GM21381 (cell line): Measurements from ENCODE around the gene PGM5.

Experiments used
- ATAC-seq: cut with Tn5 transposase; IDR thresholded peaks from one replicate; pipeline ENCODE4 v1.9.1; 2021; ENCODE audit warnings: mild to moderate bottlenecking, moderate library complexity; ENCODE audit not compliant: unreplicated experiment

Gene PGM5

GRCh38 chr9:68532131-68532530 is 175.7 kb downstream of the PGM5 start:
- ATAC-seq = no peak

GRCh38 chr9:68533678-68534077 is 177.3 kb downstream of the PGM5 start:
- ATAC-seq = no peak

DNA sequence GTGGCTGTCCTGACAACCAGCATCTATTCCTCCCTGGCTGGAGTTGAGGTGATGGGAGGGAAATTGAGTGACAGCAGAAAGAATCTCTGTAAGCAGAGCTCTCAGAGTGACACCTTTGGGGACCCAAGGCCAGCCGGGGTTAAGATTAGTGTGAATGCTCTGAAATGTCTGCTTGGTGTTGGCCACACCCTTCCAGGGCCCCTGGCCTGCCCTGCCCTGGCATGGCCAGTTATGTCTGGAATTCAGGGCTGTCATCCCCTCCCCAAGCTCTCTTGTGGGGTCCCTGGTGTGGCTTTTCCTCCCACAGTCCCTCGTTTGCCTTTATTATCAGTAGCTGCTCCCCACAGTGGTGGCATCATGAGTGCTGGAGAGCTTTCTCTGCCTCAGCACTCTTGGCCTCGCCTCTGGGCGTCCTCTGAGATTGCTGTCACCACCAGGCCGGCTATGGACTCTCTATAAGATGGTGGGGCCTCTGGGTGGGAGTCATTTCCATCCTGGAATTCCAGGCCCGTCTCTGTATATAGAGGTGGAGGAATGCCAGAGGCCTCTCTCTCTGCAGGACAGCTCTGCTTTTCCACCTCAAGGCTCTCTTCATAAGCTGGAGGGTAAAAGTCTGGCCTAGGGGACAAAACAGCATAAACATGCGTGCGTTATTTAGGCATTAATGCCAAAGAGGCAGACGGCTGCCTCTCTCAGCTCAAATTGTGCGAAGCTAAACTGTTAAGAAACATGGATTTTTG is 180.6 kb downstream of the PGM5 start:
- no peak for ATAC-seq

DNA sequence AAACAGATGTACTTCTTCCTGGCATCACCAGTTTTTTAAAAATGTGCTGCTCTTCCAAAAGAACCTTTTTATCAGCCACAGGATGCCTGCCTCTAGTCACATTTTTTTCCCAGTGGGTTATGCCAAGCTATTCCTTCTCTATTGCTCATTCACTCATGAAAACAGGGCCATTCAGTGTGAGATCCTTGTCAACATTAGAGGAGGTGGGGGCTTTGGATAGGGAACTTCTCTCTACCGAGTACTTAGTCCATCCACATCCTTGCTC is 181.1 kb downstream of the PGM5 start:
- no peak for ATAC-seq

- ATAC-seq = no peak
These were observed 181.8 kb downstream of the PGM5 start for GRCh38 chr9:68538200-68538599.

DNA sequence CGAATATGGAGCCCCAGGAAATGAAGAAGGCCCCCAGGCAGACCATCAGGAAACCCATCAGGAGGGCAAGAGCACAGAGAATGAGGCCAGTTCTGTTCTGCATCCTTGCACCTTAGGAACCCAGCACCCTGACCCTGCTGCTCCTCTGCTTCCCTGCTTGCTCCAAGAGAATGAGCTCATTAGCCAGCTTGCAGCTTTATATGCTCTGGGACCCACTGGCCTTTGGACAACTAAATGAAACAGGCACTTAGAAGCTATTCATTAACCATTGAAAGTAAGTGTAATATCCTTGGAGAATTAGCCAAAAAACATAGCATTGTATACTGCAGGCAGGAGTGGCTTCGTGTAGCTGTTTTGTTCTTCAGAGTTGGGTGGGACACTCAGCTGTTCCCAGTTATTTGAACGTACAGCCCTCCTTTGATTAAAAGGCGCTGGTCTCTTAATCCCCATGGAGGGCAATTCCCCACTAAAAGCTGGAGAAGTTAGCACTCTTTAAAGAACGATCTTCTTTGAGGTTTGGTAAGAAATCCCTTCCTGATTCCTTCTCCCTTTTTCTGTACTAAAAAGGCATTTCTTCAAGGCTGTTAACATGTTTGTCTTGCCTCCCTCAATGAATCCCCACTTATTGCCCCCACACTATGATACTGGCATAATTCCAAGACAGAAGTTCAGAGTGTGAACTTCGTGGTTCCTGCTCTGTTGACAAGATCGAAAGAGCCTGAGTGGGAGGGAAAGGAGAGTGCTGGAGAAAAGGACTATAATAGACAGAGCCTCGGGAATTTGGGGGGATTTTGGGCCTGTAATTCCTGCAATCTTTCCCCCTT is 184.5 kb downstream of the PGM5 start, which contains the start of gene TMEM252:
Gene TMEM252, minus strand, starts transcription at position 172 of the 824 bp plus-strand sequence. Its CDS starts 69 bp downstream, at position 103.
- no peak for ATAC-seq

GRCh38 chr9:68541568-68541967 is 185.2 kb downstream of the PGM5 start:
- ATAC-seq = no peak

GRCh38 chr9:68545033-68545705 is 188.8 kb downstream of the PGM5 start:
- ATAC-seq = no peak

GRCh38 chr9:68546596-68547390 is 190.4 kb downstream of the PGM5 start:
- peak; percentile 81 for ATAC-seq

DNA sequence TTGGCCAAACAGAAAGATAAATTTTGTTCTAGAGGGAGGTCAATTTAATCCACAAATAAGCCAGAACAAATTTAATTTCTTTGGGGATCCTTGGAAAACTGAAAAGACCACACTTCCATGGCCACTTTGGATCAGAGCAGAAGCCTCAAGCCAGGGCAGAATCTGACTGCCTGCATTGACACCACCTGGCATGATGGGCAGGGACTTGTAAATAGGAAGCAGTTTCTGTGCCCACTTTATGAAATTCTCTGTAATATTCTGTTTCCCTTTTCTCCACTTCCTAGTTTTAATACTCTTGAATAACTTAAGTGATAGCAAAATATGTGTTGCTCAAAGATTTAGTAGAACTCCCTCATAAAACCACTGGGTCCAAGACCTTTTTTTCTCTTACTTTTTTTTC is 191.0 kb downstream of the PGM5 start:
- no peak for ATAC-seq

DNA sequence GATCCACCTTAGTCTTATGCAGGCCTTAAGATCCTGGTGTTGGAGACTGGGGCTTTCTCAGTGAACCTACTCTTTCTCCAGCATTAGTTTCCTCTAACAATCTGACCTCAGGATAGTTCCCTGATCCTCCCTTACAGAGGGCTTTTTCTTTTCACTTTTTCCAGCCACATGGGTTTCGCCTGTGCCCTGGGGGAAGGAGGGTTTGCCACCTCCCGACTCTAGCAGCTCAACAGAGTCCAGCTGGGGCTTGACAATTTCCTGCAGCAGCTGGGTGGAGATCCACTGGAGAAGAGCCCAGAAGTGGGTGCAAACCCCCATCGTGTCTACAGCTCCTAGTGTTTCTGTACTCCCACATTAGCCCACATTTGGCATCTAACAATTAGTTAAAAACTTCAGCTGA is 191.8 kb downstream of the PGM5 start:
- ATAC-seq = no peak

DNA sequence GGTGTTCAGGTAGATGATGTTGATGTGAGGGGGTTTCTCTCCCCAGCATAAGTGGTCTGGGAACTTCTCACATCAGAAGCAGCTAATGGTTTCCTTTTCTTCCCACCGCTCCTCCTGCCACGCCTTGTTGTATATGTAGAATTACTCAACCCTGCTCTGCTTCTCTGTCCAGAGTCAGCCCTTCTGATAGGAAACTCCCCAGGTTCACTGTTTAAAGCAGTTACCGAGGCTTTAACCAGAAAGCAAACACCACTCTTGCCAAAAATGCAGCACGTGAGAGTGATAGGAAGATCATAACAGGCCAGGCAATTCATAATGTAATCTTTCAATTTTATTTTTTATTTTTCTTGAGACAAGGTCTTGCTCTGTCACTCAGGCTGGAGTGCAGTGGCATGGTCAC is 194.8 kb downstream of the PGM5 start:
- no peak for ATAC-seq

- ATAC-seq = no peak
These were observed 196.5 kb downstream of the PGM5 start for GRCh38 chr9:68552700-68553476.

GRCh38 chr9:68555437-68556150 is 199.2 kb downstream of the PGM5 start:
- ATAC-seq = no peak

GRCh38 chr9:68558545-68558944 is 202.1 kb downstream of the PGM5 start:
- no peak for ATAC-seq

DNA sequence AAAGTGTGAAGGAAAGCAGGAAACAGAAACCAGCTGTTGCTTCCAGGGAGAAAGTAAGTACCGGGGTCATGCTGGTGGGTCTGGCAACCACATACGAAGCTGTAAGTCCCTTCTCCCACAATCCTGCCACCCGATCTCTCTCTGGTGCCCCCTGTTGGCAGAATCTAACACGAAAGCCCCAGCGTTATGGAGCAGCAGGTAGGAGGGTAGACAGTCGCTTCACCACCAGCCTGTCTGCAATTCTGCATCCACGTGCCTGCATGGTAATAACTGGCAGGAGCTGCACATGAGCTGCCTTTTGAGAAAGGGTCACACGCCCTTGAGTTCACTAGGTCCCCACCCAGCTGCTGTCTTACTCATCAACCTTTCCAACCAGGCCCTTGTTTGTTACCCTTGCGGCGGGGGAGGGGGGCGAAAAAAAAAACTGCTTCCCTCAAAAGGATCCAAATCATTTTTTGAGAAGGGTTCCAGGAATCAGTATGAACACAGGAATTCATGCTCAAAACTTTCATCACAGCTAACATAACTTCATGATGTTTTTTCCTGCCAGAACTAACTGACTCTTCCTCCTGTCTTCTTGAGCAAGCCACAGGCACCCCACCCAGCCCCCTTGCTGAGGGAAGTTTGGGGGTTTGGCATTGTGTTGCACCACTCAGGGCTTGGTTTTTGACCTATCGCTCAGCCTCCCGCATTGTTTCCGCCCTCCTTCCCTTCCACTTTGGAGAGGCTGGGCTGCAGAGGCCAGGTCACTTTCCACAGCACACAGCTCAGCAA is 203.8 kb downstream of the PGM5 start:
- ATAC-seq = peak; percentile 67

GRCh38 chr9:68562461-68562860 is 206.1 kb downstream of the PGM5 start:
- ATAC-seq = no peak

DNA sequence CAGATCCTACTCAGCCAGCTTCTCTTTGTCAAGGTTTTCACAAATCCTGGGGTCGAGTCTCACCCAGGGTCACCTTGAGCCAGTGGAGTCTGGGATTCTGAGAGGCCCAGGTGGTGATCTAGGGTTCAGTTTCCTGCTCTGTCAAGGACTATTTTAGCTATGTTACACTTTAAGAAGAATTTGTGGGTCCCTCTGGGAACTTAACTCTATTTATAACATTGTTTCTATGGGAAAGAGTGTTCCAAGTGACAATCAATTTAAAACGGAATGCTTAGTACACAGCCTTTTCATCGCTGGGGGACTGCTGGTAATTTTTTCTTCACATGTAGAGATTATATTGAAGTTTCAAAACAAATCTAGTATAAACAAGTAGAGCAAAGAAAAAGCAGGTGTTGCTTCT is 211.2 kb downstream of the PGM5 start:
- no peak for ATAC-seq

GRCh38 chr9:68574150-68574549 is 217.7 kb downstream of the PGM5 start:
- no peak for ATAC-seq
